EL (cell line): ENCODE measurements around the gene KLHL17.

Experiments used
- DNase-seq: peaks from one replicate; pipeline ENCODE4 v3.0.0-alpha.2; 2016

KLHL17 gene

DNA sequence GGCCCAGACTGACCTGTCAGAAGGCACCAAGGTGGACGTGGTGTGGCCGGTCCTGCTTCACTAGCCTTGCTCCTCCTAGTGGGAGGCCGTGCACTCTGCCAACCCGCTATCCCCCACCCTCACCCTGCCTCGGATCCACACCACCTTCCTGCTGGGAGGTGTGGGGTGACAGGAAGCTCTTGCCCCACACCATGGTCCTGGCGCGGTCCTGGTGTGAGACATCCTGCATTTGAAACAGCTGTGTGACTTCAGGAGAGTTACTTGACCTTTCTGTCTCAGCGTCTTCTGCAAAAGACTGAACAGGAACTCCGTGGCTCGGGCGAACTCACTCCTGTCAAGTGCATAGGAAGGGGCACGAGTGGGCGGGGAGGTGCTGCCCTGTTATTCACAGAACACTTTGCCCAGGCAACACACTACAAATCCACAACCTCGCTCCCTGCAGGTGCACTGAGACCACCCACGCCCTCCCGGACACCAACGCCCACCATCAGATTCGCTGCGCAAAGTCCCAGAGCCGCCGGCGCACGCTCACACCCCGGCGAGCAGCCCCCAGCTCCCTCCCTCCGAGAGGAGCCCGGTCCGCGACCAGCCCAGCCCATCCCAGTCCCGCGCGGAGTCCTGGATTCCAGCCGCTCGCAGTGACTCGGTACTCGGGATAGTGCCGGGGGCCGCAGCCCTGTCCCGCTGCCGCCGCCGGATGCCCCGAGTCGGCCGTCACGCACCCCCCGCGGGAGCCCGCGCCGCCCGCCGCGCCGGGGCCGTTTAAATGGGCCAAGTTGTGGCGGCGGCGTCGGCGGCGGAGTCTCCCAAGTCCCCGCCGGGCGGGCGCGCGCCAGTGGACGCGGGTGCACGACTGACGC is 37.0 kb upstream of the KLHL17 start, which contains the start of gene SAMD11:
TSS of gene SAMD11 (plus strand) at position 793 of the 860 bp plus-strand sequence. CDS start 509 bp downstream, outside the sequence.
- peak; percentile 82 for DNase-seq

DNA sequence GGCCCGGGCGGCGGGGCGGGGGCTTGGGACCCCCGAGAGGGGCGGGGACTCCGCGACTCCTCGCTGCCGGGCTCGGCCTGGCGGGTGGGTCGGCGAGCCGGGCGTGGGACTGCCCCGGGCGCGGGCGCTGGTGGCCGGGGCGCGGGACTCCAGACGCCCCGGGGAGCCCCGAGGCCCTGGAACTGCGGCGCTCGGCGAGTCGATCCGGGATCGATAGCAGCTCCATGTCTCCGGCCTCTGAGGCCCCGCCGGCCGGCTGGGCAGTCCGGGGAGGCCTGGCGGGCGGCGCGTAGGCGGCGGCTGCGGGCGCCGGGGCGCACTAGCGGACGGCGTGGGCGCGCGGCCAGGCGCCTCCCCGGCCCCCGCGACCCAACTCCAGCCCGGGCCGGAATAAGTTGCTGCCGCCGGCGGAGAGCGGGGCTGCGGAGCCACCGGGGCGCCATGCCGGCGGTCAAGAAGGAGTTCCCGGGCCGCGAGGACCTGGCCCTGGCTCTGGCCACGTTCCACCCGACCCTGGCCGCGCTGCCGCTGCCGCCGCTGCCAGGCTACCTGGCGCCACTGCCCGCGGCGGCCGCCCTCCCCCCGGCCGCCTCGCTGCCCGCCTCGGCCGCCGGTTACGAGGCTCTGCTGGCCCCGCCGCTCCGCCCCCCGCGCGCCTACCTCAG is 36.3 kb upstream of the KLHL17 start:
- DNase-seq: no peak

DNA sequence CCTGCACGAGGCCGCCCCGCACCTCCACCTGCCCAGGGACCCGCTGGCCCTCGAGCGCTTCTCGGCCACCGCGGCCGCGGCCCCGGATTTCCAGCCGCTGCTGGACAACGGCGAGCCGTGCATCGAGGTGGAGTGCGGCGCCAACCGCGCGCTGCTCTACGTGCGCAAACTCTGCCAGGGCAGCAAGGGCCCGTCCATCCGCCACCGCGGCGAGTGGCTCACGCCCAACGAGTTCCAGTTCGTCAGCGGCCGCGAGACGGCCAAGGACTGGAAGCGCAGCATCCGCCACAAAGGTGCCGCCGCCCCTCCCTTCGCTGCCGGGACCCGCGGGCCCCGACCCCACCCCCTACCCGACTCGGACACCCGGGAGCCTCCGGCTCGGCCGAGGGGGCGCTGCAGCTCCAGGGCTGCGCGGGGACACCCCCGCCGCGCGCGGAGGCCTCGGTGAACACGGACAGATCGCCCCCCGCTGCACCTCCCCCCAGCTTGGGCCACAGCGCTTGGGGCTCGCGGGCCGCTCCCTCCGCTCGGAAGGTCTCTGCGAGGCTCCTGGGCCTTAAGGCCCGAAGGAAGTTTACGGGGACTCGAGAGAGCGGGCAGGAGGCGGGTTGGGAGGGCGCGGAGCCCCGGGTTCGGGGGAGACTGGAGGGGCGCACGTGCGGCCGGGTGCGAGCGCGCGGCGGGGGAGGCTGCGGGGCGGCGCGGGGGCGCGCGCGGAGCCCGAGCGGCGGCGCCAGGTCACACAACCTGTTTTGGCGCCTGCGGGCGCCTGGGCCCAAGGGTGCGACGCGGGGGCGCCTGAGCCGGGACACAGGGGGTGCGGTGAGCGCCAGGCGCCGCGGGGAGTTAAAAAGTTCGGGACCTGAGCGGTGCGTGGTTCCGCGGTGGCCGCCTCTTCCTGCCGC is 35.5 kb upstream of the KLHL17 start:
- peak; percentile 60 for DNase-seq

GRCh38 chr1:925561-926421 is 34.6 kb upstream of the KLHL17 start:
- peak; percentile 60 for DNase-seq

GRCh38 chr1:927234-927633 is 33.1 kb upstream of the KLHL17 start:
- no peak for DNase-seq

GRCh38 chr1:927748-928147 is 32.6 kb upstream of the KLHL17 start:
- DNase-seq: no peak

GRCh38 chr1:928825-929661 is 31.3 kb upstream of the KLHL17 start:
- DNase-seq: no peak

GRCh38 chr1:929712-930632 is 30.4 kb upstream of the KLHL17 start:
- DNase-seq: no peak

GRCh38 chr1:930633-931138 is 29.7 kb upstream of the KLHL17 start:
- no peak for DNase-seq

- no peak for DNase-seq
Measured at GRCh38 chr1:931380-932172, 28.8 kb upstream of the KLHL17 start.

DNA sequence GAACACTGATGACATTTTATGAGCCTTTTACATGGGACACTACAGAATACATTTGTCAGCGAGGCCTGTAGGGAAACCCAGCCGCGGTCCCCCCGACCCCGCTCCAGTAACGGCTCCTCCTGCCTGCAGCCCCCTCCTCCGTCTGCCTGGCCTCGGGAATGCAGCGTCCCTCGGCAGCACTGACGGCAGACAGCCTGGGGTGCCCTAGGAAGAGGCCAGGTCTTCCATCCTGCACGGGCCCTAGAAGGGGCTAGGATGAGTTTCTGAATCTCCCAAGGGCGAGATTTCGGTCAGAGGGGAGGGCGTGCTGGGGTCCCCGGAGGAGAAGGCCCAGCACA is 28.2 kb upstream of the KLHL17 start:
- no peak for DNase-seq

GRCh38 chr1:932776-933602 is 27.4 kb upstream of the KLHL17 start:
- no peak for DNase-seq

- no peak for DNase-seq
Measured at GRCh38 chr1:933603-933940, 26.8 kb upstream of the KLHL17 start.

DNA sequence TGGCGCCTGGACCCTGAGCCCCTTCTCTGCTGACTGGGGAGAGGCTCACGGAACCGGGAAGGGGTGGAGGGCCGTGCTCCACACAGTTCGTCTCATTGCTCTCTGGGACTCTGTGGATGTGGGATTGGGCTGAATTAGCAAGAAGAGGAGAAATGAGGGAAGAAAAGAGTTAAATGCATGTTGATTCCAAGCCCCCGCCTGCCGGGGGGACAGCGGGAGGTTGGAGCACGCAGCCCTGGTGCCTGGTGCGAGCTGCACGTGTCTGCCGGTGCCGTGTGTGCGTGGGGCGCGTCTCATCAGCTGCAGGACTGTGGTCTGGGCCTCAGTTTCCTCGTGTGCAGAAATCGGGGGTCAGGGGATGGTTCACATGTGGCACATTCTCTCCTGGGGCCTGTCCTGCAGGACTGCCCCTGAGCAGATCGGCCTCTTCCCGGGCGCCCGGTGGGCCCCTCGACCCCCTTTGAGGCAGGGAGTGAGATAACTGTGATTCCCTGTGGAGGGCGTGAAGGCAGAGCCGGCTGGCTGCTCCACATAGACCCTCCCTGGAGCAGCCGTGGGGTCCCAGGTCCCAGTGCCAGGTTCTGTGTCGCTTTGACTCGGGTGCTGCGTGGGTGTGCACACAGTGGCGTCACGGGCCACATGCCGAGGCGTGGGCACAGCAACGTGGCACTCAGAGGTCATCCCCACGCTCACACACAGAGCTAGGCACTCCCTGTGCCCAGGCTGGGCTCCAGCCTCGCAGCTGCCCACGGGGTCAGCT is 25.2 kb upstream of the KLHL17 start:
- no peak for DNase-seq

GRCh38 chr1:935751-936231 is 24.6 kb upstream of the KLHL17 start:
- DNase-seq: no peak

DNA sequence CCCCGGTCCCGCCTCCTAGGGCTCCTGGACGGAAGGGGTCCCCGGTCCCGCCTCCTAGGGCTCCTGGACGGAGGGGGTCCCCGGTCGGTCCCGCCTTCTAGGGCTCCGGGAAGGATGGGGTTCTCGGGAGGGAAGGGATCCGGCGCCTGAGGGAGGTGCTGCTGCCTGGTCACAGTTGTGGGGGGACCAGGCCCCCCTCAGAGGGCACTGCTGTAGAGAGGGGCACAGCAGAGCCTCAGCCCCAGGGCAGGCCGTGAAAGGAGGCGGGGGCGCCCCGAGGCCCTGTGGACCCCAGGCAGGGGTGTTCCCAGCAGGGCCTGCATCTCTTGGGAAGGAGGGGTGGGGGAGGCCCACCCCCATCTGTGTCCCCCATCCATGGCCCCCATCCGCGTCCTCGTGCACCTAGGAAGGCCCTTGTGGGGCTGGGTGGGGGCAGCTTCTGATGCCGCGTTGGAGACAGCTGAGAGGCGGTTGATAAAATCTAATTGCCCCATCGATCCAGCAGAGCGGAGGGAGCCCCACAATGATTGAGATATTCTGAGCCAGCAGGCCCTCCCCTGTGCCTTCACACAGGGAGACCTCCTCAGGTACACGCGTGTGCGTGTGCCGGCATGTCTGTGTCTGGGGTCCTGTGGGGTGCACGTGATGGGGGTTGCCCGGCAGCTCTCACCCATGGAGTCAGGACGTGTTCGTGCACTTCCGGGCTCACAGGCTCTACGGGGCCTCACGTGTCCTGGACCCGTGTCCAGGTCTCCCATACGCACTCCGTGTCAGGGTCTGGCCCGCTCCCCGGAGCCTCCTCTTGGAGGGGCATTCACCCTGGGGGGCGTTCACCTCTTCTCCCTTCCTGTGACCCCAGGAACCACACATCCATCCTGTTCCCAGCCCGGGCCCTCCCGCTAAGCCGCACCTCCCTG is 23.8 kb upstream of the KLHL17 start:
- DNase-seq: no peak
